GM18867 (cell line): ENCODE data around the gene CROCC2.

ENCODE experiments used
- ATAC-seq: cut with Tn5 transposase; IDR thresholded peaks from one replicate; pipeline ENCODE4 v1.9.1; 2021; ENCODE audit warnings: mild to moderate bottlenecking, moderate library complexity; ENCODE audit not compliant: unreplicated experiment

Gene CROCC2

GRCh38 chr2:241008711-241009121 lies 102.6 kb downstream of the CROCC2 start:
- no peak for ATAC-seq

GRCh38 chr2:241009191-241009590 lies 103.1 kb downstream of the CROCC2 start:
- no peak for ATAC-seq

GRCh38 chr2:241009601-241010530 lies 103.7 kb downstream of the CROCC2 start:
- ATAC-seq, result no peak

- ATAC-seq, result no peak
These were observed 104.6 kb downstream of the CROCC2 start for GRCh38 chr2:241010531-241011295.

DNA sequence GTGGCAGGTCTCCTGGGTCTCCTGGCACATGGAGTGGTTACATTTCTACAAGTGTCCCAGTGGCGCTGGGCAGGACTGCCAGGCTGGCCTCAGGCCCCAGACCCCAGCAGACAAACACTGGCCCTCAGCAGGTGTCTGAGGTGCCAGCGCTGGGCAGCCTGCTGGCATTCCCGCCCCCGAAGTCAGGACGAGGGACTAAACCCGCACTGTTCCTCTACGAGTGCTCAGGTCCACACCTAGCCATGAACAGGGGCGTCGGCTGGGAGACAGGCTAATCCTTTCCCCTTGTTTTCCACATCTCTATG lies 105.1 kb downstream of the CROCC2 start:
- ATAC-seq, result no peak

GRCh38 chr2:241011751-241012510 lies 105.8 kb downstream of the CROCC2 start:
- no peak for ATAC-seq

DNA sequence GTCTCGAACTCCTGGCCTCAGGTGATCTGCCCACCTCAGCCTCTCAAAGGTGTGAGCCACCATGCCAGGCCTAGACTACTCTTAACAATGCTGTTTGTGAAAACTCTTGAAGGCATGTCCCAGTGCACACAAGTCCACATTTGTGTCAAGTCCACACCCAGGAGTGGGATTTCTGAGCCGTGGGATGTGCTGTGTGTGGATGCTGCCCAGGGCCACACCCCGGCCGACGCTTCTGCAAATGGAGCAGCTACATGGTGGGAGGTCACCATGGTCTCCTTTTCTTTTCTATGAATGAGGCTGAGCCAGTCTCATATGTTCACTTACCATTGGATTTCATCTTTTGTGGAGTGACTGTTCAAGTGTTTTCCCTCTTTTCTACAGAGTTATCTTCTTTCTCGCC lies 108.1 kb downstream of the CROCC2 start:
- ATAC-seq, result no peak

DNA sequence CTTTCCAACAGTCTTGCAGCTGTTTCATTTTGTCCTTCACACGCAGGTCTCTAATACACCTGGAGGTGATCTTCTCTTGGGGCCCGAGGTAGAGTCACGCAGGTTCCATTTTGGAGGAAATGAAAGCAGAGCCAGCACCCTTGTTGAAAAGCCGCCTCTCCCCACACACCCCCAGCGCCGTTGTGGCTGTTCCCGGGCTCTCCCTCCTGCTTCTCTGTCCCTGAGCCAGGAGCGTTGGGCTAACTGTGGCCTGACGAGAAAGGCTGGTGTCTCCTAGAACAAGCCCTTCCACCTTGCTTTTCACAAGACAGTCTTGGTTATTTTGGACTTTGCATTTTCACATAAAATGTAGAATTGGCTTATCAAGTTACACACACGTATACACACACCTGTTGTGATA lies 108.6 kb downstream of the CROCC2 start:
- ATAC-seq, result no peak

DNA sequence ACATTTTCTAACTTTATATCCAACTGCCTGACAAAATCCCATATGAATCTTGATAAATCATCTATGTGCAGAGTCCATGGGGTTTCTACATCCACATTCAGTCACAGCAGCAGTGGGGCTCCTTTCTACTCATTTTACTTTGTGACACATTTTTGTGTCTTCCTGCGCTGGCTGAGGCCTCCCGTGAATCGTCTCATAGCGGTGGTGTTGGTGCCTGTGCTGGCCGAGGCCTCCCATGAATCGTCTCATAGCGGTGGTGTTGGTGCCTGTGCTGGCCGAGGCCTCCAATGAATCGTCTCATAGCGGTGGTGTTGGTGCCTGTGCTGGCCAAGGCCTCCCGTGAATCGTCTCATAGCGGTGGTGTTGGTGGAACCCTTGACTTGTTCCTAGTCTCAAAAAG lies 109.3 kb downstream of the CROCC2 start:
- ATAC-seq, result no peak

- ATAC-seq, result no peak
These were observed 111.2 kb downstream of the CROCC2 start for GRCh38 chr2:241017228-241017940.

DNA sequence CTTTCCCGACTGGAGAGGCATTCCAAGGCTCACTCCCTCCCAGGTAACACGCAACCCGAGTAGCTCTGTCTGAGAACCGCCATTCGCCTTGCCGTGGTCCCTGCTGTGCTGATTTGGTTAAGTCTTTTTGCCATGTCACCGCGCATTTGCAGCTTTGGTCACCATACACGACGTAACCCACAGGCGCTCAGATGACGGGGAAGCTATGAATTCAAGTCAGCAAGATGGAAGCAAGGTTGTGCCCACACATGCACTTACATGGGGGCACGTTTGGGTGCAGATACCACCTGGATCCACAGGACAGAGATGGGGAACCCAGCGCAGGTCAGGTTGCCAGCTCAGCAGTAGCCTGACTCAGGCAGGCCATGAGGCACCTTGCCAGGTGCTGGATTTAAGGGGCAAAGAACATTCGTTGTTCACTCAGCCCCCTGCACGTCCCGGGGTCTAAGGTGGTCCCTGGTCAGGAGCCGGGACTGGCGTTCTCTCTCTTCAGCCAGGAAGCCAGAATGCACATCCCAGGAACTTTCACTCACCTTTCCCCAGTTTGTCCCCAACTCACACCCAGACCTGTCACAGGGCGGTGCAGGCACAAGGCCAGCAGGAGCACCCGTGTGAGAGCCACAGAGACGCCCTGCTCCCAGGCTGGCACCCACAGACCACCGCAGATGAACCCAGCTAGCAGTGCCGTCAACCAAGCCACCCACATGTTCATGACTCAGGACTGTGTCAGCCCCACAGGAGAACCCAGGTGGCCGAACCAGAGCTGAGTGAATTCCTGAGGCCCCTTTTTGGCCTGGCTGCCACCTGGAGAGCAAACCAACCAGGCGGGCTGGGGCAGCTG lies 112.1 kb downstream of the CROCC2 start:
- no peak for ATAC-seq

GRCh38 chr2:241019441-241020139 lies 113.5 kb downstream of the CROCC2 start:
- ATAC-seq, result no peak

GRCh38 chr2:241020201-241020600 lies 114.1 kb downstream of the CROCC2 start:
- no peak for ATAC-seq

- ATAC-seq, result no peak
These were observed 114.6 kb downstream of the CROCC2 start for GRCh38 chr2:241020629-241021190.

- ATAC-seq, result no peak
These were observed 119.5 kb downstream of the CROCC2 start for GRCh38 chr2:241025639-241026038.

GRCh38 chr2:241029599-241030332 lies 123.6 kb downstream of the CROCC2 start:
- ATAC-seq, result no peak

DNA sequence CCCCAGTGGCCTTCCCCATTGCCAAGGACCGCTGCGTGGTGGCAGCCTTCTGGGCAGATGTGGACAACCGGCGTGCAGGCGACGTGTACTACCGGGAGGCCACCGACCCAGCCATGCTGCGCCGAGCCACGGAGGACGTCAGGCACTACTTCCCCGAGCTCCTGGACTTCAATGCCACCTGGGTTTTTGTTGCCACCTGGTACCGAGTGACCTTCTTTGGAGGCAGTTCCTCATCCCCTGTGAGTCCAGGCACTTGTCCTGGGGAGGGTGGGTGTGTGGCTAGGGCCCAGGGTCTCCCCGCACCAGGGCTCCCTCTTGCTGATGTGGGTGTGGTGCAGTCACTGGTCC lies 124.2 kb downstream of the CROCC2 start:
- no peak for ATAC-seq

DNA sequence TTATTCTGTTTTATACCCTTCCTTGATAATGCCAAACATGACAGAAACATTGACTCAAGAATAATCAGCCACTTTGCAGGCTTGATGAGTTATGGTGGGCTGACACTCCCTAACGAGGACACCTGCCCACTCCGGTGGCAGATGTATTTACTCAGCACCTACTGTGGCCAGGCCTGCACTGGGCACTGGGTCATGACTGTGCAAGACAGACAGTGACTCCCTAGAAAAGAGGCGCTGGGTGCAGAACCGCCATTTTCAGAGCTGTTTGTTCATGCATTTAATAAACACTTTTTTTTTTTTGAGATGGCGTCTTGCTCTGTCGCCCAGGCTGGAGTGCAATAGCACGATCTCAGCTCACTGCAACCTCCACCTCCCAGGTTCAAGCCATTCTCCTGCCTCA lies 124.7 kb downstream of the CROCC2 start:
- ATAC-seq, result no peak
